Measurements from ENCODE around the gene CD79B. TPM values are rescaled to one million over a fixed set of nuclear protein-coding genes. Genes with fewer than 3 reads are reported as not detected.
A peak's percentile ranks its signal among the peaks of the same experiment; 100 is the strongest.

The CD79B gene
- total and polyA plus RNA-seq, 9 of the 15 experiments (the other 6 are each of a cell fraction or from before 2014, with no cell fraction given): 0.15 to 0.62 (median 0.44) TPM; not detected in 2

DNA sequence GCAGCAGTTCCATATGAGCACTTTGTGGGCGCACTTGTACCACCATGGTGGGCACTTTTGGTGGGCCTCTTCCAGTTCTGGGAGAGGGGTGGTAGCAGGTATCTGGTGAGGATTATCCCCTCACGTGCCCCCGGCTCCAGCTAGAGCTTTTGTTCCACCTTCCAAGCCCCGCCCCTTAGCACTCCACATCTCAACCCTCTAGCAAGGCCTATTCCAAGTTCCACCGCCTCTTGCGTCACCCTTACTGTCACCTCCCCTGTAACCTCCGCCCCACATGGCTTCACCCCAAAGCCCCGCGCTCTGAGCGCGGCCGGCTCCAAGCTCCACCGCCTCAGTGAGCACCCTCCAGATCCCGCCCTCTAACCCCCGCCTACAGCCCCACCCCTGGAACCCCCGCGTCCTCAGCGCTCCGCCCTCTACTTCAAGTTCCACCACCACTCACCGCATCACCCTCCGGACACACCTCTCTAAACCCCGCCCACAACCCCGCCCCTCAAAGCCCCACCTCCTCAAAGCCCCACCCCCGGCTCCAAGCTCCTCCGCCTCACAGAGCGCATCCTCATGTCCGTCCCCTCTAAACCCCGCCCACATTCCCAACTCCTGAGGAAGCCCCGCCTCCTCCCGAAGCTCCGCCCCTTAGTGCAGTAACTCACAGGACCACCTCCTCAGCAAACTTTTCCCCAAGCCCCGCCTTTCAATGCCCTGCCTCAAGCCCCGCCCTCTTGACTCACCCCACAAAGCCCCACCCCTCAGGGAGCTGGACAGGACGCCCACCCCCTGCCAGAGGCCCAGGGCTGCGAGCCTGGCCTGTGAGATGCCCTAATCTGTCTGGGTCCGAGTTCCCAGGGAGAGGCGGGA, 29.5 kb upstream of the CD79B start (continued):
- TF ChIP-seq, protein P1, sequence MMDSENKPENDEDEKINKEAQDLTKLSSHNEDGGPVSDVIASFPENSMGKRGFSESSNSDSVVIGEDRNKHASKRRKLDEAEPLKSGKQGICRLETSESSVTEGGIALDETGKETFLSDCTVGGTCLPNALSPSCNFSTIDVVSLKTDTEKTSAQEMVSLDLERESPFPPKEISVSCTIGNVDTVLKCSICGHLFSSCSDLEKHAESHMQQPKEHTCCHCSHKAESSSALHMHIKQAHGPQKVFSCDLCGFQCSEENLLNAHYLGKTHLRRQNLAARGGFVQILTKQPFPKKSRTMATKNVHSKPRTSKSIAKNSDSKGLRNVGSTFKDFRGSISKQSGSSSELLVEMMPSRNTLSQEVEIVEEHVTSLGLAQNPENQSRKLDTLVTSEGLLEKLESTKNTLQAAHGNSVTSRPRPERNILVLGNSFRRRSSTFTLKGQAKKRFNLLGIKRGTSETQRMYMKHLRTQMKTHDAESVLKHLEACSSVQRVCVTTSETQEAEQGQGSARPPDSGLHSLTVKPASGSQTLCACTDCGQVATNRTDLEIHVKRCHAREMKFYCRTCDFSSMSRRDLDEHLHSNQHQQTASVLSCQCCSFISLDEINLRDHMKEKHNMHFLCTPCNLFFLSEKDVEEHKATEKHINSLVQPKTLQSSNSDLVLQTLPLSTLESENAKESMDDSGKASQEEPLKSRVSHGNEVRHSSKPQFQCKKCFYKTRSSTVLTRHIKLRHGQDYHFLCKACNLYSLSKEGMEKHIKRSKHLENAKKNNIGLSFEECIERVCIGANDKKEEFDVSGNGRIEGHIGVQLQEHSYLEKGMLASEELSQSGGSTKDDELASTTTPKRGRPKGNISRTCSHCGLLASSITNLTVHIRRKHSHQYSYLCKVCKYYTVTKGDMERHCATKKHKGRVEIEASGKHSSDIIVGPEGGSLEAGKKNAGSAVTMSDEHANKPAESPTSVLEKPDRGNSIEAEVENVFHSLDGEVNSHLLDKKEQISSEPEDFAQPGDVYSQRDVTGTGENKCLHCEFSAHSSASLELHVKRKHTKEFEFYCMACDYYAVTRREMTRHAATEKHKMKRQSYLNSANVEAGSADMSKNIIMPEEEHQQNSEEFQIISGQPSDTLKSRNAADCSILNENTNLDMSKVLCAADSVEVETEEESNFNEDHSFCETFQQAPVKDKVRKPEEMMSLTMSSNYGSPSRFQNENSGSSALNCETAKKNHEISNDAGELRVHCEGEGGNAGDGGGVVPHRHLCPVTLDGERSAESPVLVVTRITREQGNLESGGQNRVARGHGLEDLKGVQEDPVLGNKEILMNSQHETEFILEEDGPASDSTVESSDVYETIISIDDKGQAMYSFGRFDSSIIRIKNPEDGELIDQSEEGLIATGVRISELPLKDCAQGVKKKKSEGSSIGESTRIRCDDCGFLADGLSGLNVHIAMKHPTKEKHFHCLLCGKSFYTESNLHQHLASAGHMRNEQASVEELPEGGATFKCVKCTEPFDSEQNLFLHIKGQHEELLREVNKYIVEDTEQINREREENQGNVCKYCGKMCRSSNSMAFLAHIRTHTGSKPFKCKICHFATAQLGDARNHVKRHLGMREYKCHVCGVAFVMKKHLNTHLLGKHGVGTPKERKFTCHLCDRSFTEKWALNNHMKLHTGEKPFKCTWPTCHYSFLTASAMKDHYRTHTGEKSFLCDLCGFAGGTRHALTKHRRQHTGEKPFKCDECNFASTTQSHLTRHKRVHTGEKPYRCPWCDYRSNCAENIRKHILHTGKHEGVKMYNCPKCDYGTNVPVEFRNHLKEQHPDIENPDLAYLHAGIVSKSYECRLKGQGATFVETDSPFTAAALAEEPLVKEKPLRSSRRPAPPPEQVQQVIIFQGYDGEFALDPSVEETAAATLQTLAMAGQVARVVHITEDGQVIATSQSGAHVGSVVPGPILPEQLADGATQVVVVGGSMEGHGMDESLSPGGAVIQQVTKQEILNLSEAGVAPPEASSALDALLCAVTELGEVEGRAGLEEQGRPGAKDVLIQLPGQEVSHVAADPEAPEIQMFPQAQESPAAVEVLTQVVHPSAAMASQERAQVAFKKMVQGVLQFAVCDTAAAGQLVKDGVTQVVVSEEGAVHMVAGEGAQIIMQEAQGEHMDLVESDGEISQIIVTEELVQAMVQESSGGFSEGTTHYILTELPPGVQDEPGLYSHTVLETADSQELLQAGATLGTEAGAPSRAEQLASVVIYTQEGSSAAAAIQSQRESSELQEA (IDR thresholded peaks at IDR 0.05; ENCODE audit: low read depth): no peak
- TF ChIP-seq RBM14 (IDR thresholded peaks at IDR 0.05; ENCODE audit: borderline replicate concordance, insufficient read depth, low read depth, low read length) (no peak), ZNF23 (CRISPR knock-in tag; IDR thresholded peaks at IDR 0.05) (no peak), MAZ (CRISPR knock-in tag; conservative IDR thresholded peaks at IDR 0.05 in 1 of 2, IDR thresholded peaks at IDR 0.05 in 1 of 2) (no peak; a peak in 1 of 4 replicates), ZNF121 (CRISPR knock-in tag; conservative IDR thresholded peaks at IDR 0.05) (no peak), NR2C1 (IDR thresholded peaks at IDR 0.05) (no peak), NR2C1 (tag; IDR thresholded peaks at IDR 0.05) (0 out of 2 replicates have a peak, but pooled peaks have one; percentile 29), TCFL5 (CRISPR knock-in tag; conservative IDR thresholded peaks at IDR 0.05) (no peak), ETS2 (tag; IDR thresholded peaks at IDR 0.05; ENCODE audit: borderline replicate concordance, poor library complexity, severe bottlenecking) (no peak), BHLHE40 (IDR thresholded peaks at IDR 0.05; ENCODE audit: low read length) (peak; percentile 91), ADNP (tag; IDR thresholded peaks at IDR 0.05) (no peak), KAT7 (CRISPR knock-in tag; IDR thresholded peaks at IDR 0.05; ENCODE audit: borderline replicate concordance) (no peak)
- TF ChIP-seq, protein P2, sequence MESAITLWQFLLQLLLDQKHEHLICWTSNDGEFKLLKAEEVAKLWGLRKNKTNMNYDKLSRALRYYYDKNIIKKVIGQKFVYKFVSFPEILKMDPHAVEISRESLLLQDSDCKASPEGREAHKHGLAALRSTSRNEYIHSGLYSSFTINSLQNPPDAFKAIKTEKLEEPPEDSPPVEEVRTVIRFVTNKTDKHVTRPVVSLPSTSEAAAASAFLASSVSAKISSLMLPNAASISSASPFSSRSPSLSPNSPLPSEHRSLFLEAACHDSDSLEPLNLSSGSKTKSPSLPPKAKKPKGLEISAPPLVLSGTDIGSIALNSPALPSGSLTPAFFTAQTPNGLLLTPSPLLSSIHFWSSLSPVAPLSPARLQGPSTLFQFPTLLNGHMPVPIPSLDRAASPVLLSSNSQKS (CRISPR knock-in tag; IDR thresholded peaks at IDR 0.05): no peak
- TF ChIP-seq, protein P3, sequence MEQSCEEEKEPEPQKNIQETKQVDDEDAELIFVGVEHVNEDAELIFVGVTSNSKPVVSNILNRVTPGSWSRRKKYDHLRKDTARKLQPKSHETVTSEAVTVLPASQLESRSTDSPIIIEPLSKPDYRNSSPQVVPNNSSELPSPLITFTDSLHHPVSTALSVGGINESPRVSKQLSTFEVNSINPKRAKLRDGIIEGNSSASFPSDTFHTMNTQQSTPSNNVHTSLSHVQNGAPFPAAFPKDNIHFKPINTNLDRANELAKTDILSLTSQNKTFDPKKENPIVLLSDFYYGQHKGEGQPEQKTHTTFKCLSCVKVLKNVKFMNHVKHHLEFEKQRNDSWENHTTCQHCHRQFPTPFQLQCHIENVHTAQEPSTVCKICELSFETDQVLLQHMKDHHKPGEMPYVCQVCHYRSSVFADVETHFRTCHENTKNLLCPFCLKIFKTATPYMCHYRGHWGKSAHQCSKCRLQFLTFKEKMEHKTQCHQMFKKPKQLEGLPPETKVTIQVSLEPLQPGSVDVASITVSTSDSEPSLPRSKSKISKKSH (CRISPR knock-in tag; IDR thresholded peaks at IDR 0.05): no peak
- TF ChIP-seq, protein P4, sequence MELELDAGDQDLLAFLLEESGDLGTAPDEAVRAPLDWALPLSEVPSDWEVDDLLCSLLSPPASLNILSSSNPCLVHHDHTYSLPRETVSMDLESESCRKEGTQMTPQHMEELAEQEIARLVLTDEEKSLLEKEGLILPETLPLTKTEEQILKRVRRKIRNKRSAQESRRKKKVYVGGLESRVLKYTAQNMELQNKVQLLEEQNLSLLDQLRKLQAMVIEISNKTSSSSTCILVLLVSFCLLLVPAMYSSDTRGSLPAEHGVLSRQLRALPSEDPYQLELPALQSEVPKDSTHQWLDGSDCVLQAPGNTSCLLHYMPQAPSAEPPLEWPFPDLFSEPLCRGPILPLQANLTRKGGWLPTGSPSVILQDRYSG (tag; conservative IDR thresholded peaks at IDR 0.05; ENCODE audit: low read depth): no peak
